Tongue (tissue), 2 donors: ENCODE results near the gene MBP. TPM values are rescaled to one million over a fixed set of nuclear protein-coding genes. Genes with fewer than 3 reads are reported as not detected.
"Not testable (repeated sequence)": the region's sequence is repeated elsewhere in the genome, so short reads cannot be mapped to it uniquely, and the experiment has no call there.

Source experiments
- DNase-seq: peaks from one replicate; pipeline ENCODE4 v3.0.0-alpha.2; 2015
- total RNA-seq: library from RNA; depleted of rRNA; stranded (reverse); fragments of >200 nt; gene quantifications from one replicate; pipeline ENCODE4 v1.2.3, GENCODE V29; 2014

Gene MBP
- total RNA-seq, 1 donor from 2014 or later = 43.0 TPM

- no peak for DNase-seq
Measured at GRCh38 chr18:77022556-77022955, 110.0 kb downstream of the MBP start.

- DNase-seq = no peak
Measured at GRCh38 chr18:77022116-77022515, 110.5 kb downstream of the MBP start.

- not testable (repeated sequence) for DNase-seq
Measured at GRCh38 chr18:77021478-77021877, 111.1 kb downstream of the MBP start.

GRCh38 chr18:77021075-77021474 lies 111.5 kb downstream of the MBP start:
- DNase-seq = no peak

GRCh38 chr18:77020561-77020960 lies 112.0 kb downstream of the MBP start:
- DNase-seq = peak; percentile 29

- no peak for DNase-seq
Measured at GRCh38 chr18:77019641-77020040, 112.9 kb downstream of the MBP start.

GRCh38 chr18:77018650-77019049 lies 113.9 kb downstream of the MBP start:
- not testable (repeated sequence) for DNase-seq

- DNase-seq = no peak
Measured at GRCh38 chr18:77017355-77017754, 115.2 kb downstream of the MBP start.

GRCh38 chr18:77016936-77017335 lies 115.6 kb downstream of the MBP start:
- DNase-seq = no peak

- no peak for DNase-seq
Measured at GRCh38 chr18:77015771-77016710, 116.5 kb downstream of the MBP start.

GRCh38 chr18:77015169-77015568 lies 117.4 kb downstream of the MBP start:
- DNase-seq = no peak

GRCh38 chr18:77014538-77014937 lies 118.0 kb downstream of the MBP start:
- no peak for DNase-seq

- no peak for DNase-seq
Measured at GRCh38 chr18:77013811-77014521, 118.6 kb downstream of the MBP start.

- DNase-seq = no peak
Measured at GRCh38 chr18:77012806-77013541, 119.6 kb downstream of the MBP start.

- DNase-seq = no peak
Measured at GRCh38 chr18:77012120-77012519, 120.5 kb downstream of the MBP start.

GRCh38 chr18:77009675-77010074 lies 122.9 kb downstream of the MBP start:
- DNase-seq = no peak

GRCh38 chr18:77008576-77009315 lies 123.8 kb downstream of the MBP start:
- DNase-seq = no peak

GRCh38 chr18:77008006-77008405 lies 124.6 kb downstream of the MBP start:
- no peak for DNase-seq

- DNase-seq = no peak
Measured at GRCh38 chr18:77007251-77007650, 125.3 kb downstream of the MBP start.

- no peak for DNase-seq
Measured at GRCh38 chr18:77006305-77007175, 126.0 kb downstream of the MBP start.

GRCh38 chr18:77005651-77006195 lies 126.9 kb downstream of the MBP start:
- no peak for DNase-seq
